ENCODE measurements around the gene PPP1CC. TPM values are rescaled to one million over a fixed set of nuclear protein-coding genes. Genes with fewer than 3 reads are reported as not detected.

PPP1CC gene
- total RNA-seq, 1 donor = 107 TPM

DNA sequence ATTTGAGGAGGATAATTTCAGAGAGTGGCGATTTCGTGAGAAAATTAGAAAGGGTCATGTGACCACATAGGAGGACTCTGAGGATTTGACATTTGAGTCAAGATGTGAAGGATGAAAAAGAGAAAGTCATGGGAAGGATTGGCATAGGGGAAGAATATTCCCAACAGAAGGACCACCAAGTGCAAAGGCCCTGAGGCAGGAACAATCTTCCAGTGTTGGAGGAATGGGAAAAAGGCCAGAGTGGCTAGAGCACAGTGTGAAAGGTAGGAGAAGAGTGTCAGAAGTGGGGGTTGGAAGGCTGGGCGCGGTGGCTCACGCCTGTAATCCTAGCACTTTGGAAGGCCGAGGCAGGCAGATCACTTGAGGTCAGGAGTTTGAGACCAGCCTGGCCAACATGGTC, 3.9 kb upstream of the PPP1CC start:
- Histone ChIP-seq H2AFZ (ENCODE audit: low read length) (no peak overlapping the region), H3K4me1 (ENCODE audit: insufficient read depth, low read length) (peaks cover 35% of the 10 kb centered on the region), H3K79me2 (ENCODE audit: insufficient read depth, low read length) (peaks cover 12% of the 10 kb centered on the region), H3K4me2 (ENCODE audit: insufficient read depth, low read length) (no peak overlapping the region), H3K27ac (ENCODE audit: low read depth, low read length) (no peak overlapping the region), H3K36me3 (ENCODE audit: insufficient read depth, low read length) (no peaks in the 10 kb centered on the region), H3K27me3 (ENCODE audit: insufficient read depth, low read length) (no peaks in the 10 kb centered on the region), H3K4me3 (ENCODE audit: insufficient read depth, low read length) (no peak overlapping the region), H4K20me1 (ENCODE audit: insufficient read depth, low read length) (peaks cover 5% of the 10 kb centered on the region), H3K9me3 (ENCODE audit: low read depth, low read length) (no peaks in the 10 kb centered on the region)
- DNase-seq (ENCODE audit: insufficient read length, low spot score, missing footprints) = no peak
- TF ChIP-seq, protein P1, sequence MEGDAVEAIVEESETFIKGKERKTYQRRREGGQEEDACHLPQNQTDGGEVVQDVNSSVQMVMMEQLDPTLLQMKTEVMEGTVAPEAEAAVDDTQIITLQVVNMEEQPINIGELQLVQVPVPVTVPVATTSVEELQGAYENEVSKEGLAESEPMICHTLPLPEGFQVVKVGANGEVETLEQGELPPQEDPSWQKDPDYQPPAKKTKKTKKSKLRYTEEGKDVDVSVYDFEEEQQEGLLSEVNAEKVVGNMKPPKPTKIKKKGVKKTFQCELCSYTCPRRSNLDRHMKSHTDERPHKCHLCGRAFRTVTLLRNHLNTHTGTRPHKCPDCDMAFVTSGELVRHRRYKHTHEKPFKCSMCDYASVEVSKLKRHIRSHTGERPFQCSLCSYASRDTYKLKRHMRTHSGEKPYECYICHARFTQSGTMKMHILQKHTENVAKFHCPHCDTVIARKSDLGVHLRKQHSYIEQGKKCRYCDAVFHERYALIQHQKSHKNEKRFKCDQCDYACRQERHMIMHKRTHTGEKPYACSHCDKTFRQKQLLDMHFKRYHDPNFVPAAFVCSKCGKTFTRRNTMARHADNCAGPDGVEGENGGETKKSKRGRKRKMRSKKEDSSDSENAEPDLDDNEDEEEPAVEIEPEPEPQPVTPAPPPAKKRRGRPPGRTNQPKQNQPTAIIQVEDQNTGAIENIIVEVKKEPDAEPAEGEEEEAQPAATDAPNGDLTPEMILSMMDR (IDR thresholded peaks at IDR 0.05; ENCODE audit: extremely low read depth, low read depth, low read length) = no peak

DNA sequence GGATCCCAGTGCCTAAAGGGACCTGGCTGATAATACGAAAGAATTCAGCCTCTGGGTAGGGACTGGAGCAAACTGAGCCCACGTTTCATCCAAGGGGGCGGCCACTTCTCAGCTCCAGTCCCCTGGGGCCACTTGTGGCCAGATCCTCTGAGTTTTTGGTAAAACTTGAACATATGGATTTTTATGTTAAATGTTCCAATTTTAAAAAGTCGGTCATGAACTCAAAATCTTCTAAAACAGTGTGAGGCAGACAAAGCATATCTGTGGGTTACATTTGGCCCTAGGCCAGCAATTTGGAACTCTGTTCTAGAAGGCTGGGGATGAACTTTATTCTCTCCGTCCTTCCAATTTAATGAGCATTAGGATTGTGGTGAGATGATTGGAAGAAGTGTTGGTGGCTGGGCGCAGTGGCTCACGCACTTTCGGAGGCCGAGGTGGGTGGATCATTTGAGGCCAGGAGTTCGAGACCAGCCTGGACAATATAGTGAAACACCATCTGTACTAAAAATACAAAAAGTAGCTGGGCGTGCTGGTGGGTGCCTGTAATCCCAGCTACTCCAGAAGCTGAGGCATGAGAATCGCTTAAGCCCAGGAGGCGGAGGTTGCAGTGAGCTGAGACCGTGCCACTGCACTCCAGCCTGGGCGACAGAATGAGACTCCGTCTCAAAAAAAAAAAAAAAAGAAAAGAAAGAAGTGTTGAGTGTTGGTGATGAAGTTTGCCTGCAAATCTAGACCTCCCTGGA, 3.0 kb upstream of the PPP1CC start:
- H3K36me3 ChIP-seq (ENCODE audit: insufficient read depth, low read length) = no peaks in the 10 kb centered on the region
- H2AFZ ChIP-seq (ENCODE audit: low read length) = no peak overlapping the region
- no peaks in the 10 kb centered on the region for H3K9me3 ChIP-seq (ENCODE audit: low read depth, low read length)
- H3K4me1 ChIP-seq (ENCODE audit: insufficient read depth, low read length) = peaks cover 37% of the 10 kb centered on the region
- H3K4me3 ChIP-seq (ENCODE audit: insufficient read depth, low read length) = no peak overlapping the region
- peaks cover 13% of the 10 kb centered on the region for H4K20me1 ChIP-seq (ENCODE audit: insufficient read depth, low read length)
- peaks cover 20% of the 10 kb centered on the region for H3K79me2 ChIP-seq (ENCODE audit: insufficient read depth, low read length)
- H3K27ac ChIP-seq (ENCODE audit: low read depth, low read length) = no peak overlapping the region
- H3K27me3 ChIP-seq (ENCODE audit: insufficient read depth, low read length) = no peaks in the 10 kb centered on the region
- TF ChIP-seq, protein P1 (IDR thresholded peaks at IDR 0.05; ENCODE audit: extremely low read depth, low read depth, low read length) = no peak
- H3K4me2 ChIP-seq (ENCODE audit: insufficient read depth, low read length) = no peak overlapping the region
- no peak for DNase-seq (ENCODE audit: insufficient read length, low spot score, missing footprints)

DNA sequence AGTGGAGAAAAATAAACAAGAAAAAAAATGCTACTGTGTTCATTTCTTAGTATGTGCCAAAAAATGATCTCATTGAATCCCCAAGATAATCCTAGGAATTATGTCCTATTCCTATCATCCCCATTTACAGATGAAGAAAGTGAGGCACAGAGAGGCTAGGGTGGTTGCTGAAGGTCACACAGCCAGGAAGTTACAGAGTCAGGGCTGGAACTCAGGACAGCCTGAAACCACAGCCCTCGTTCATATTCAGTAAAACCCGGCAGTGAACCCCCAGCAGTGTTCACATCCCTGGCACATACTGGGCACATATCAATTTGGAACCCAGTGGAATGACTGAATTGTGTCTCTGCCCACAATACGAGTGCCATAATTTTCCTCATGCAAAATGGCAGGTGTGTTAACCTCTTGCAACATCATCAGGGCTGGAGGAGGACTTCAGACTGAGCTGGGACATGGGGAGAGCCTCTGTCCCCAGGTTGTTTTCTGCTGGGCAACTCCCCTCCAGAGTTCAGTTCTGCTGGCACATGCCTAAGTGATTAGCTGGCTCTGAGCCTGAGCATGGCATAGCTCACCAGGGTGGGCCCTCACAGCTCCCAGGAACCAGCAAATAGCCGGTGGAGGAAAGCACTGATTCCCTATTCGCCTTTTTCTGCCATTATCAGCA, 2.0 kb upstream of the PPP1CC start:
- TF ChIP-seq, protein P1 (IDR thresholded peaks at IDR 0.05; ENCODE audit: extremely low read depth, low read depth, low read length) = no peak
- no peak for DNase-seq (ENCODE audit: insufficient read length, low spot score, missing footprints)
- Histone ChIP-seq H4K20me1 (ENCODE audit: insufficient read depth, low read length) (peaks cover 22% of the 10 kb centered on the region), H3K4me2 (ENCODE audit: insufficient read depth, low read length) (peak overlapping the region; percentile 97), H3K4me3 (ENCODE audit: insufficient read depth, low read length) (no peak overlapping the region), H3K4me1 (ENCODE audit: insufficient read depth, low read length) (peaks cover 45% of the 10 kb centered on the region), H3K27me3 (ENCODE audit: insufficient read depth, low read length) (no peaks in the 10 kb centered on the region), H3K79me2 (ENCODE audit: insufficient read depth, low read length) (peaks cover 30% of the 10 kb centered on the region), H3K9me3 (ENCODE audit: low read depth, low read length) (no peaks in the 10 kb centered on the region), H3K36me3 (ENCODE audit: insufficient read depth, low read length) (no peaks in the 10 kb centered on the region), H2AFZ (ENCODE audit: low read length) (no peak overlapping the region), H3K27ac (ENCODE audit: low read depth, low read length) (no peak overlapping the region)

DNA sequence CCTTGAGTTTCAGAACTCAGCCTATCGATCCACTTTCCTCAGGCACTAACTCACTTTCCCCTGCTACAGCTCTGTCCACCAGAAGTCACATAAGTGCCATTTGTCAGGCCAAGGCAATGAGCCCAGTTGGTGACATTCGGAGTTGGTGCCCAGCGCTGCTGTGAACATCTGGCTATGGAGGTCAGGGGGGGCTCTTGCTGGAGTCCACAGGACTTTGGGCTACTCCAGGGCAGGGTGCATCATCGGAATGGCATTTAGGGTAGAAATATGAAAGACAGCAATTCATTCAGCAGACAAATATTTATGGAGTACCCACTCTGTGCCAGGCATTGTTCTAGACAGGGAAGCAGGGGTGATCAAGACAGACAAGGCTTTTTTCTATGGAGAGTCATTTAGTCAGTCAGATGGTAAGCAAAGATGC, 1.5 kb upstream of the PPP1CC start:
- Histone ChIP-seq H3K4me3 (ENCODE audit: insufficient read depth, low read length) (peak overlapping the region; percentile 89), H3K27me3 (ENCODE audit: insufficient read depth, low read length) (no peaks in the 10 kb centered on the region), H3K79me2 (ENCODE audit: insufficient read depth, low read length) (peaks cover 35% of the 10 kb centered on the region), H4K20me1 (ENCODE audit: insufficient read depth, low read length) (peaks cover 28% of the 10 kb centered on the region), H3K4me1 (ENCODE audit: insufficient read depth, low read length) (peaks cover 50% of the 10 kb centered on the region), H3K36me3 (ENCODE audit: insufficient read depth, low read length) (no peaks in the 10 kb centered on the region), H3K9me3 (ENCODE audit: low read depth, low read length) (no peaks in the 10 kb centered on the region), H3K27ac (ENCODE audit: low read depth, low read length) (no peak overlapping the region), H2AFZ (ENCODE audit: low read length) (no peak overlapping the region), H3K4me2 (ENCODE audit: insufficient read depth, low read length) (peak overlapping the region; percentile 97)
- DNase-seq (ENCODE audit: insufficient read length, low spot score, missing footprints) = peak; percentile 90
- TF ChIP-seq, protein P1 (IDR thresholded peaks at IDR 0.05; ENCODE audit: extremely low read depth, low read depth, low read length) = no peak
